GM06990 (cell line): Measurements from ENCODE around the gene COL15A1.
"Not testable (repeated sequence)": the region's sequence is repeated elsewhere in the genome, so short reads cannot be mapped to it uniquely, and the experiment has no call there.

Experiments
- DNase-seq: peaks from one replicate; pipeline ENCODE4 v3.0.0-alpha.2; 2011; ENCODE audit not compliant: insufficient read length; ENCODE audit errors: extremely low read depth
- H3K27me3 ChIP-seq: replicated peaks from 2 replicates; pipeline ENCODE4 v1.6.0; 2011; ENCODE audit warnings: low read length; ENCODE audit not compliant: control insufficient read depth, insufficient read depth
- H3K36me3 ChIP-seq: 2 replicates; pipeline ENCODE4 v1.5.1; 2011; ENCODE audit warnings: low read length; ENCODE audit not compliant: control insufficient read depth, insufficient read depth
- H3K4me3 ChIP-seq: replicated peaks from 2 replicates; pipeline ENCODE4 v1.5.1; 2011; ENCODE audit warnings: low read depth, mild to moderate bottlenecking, control low read depth, low read length
- TF ChIP-seq, protein P1 (sequence below): IDR thresholded peaks from 2 replicates; pipeline ENCODE4 v1.5.1; 2011; ENCODE audit warnings: low read length, control low read depth, mild to moderate bottlenecking, inconsistent platforms; ENCODE audit not compliant: insufficient read depth, poor library complexity, severe bottlenecking

The COL15A1 gene

DNA sequence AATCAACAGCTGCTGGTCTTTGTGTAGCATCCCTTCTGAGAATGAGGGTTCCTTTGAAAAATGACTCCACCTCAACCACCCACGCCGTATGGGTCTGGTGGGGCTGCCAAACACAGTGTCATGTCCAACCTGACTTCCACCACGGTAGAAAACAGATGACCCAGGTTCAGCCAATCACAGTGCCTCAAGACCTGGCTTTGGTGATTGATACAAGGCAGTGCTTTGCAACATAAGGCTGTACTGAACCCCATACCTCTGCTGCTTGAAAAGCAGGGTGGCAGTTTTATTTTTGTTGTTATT, 149.7 kb downstream of the COL15A1 start:
- H3K27me3 ChIP-seq: no peaks in the 10 kb centered on the region; the same call in 1 of the 2 replicates
- DNase-seq: no peak
- H3K36me3 ChIP-seq: no peaks in the 10 kb centered on the region
- H3K4me3 ChIP-seq: no peak overlapping the region
- TF ChIP-seq, protein P1, sequence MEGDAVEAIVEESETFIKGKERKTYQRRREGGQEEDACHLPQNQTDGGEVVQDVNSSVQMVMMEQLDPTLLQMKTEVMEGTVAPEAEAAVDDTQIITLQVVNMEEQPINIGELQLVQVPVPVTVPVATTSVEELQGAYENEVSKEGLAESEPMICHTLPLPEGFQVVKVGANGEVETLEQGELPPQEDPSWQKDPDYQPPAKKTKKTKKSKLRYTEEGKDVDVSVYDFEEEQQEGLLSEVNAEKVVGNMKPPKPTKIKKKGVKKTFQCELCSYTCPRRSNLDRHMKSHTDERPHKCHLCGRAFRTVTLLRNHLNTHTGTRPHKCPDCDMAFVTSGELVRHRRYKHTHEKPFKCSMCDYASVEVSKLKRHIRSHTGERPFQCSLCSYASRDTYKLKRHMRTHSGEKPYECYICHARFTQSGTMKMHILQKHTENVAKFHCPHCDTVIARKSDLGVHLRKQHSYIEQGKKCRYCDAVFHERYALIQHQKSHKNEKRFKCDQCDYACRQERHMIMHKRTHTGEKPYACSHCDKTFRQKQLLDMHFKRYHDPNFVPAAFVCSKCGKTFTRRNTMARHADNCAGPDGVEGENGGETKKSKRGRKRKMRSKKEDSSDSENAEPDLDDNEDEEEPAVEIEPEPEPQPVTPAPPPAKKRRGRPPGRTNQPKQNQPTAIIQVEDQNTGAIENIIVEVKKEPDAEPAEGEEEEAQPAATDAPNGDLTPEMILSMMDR: no peak

DNA sequence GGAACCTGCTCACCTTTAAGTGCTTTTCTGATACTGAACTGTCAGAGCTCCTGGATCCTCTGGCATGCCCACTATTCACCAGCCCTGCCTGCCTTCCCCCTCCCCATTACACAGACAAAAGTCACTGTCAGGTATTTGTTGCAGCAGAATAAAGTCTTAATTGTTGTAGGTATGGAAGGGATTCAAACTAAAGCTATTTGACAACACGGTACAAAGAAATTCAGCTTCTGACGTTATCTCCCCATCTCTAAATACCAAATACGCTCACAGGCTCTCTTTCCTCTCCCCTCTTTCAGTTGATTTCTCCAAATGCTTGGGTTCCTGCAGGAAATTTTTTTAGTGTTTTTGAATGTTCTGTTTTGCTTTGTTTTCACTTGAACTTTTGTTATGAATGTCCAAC, 151.9 kb downstream of the COL15A1 start:
- H3K4me3 ChIP-seq: no peak overlapping the region
- H3K36me3 ChIP-seq: no peaks in the 10 kb centered on the region
- H3K27me3 ChIP-seq: no peaks in the 10 kb centered on the region; the same call in 1 of the 2 replicates
- TF ChIP-seq, protein P1: no peak
- no peak for DNase-seq

DNA sequence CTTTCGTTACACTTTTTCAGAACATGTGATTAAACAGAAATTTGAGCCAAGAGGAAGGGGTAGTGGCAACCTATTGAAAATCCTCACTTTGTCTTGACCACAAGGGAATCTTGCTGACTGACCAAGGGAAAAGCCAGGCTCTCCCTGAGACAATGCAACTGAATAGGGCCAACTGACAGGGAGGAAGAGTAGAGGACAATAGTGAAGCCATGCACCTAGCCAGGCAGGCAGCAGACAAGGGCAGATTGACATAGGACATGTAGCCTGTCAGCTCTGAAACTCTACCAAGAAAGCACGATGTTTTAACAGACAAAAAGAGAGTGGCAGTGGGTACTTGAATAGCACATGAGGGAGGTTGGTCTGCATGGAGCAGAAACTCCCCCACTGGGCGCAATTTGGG, 152.7 kb downstream of the COL15A1 start:
- no peaks in the 10 kb centered on the region for H3K36me3 ChIP-seq
- no peak for DNase-seq
- no peak overlapping the region for H3K4me3 ChIP-seq
- TF ChIP-seq, protein P1: no peak
- H3K27me3 ChIP-seq: no peaks in the 10 kb centered on the region; the same call in 1 of the 2 replicates

DNA sequence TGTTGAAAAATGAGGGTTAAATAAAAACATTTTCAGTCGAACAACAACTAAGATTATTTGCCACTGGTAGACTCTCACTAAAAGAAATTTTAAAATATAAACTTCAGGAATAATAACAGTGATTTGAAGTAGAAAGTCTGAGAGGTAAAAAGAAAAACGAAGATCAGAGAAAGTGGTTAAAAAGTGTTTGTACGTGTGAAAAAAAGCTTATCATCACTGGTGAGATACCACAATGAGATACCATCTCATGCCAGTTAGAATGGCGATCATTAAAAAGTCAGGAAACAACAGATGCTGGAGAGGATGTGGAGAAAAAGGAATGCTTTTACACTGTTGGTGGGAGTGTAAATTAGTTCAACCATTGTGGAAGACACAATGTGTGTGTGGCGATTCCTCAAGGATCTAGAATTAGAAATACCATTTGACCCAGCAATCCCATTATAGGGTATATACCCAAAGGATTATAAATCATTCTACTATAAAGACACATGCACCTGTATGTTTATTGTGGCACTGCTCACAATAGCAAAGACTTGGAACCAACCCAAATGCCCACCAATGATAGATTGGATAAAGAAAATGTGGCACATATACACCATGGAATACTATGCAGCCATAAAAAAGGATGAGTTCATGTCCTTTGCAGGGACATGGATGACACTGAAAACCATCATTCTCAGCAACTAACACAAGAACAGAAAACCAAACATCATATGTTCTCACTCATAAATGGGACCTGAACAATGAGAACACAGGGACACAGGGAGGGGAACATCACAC, 156.3 kb downstream of the COL15A1 start:
- not testable (repeated sequence) for H3K4me3 ChIP-seq, H3K27me3 ChIP-seq, H3K36me3 ChIP-seq, DNase-seq

DNA sequence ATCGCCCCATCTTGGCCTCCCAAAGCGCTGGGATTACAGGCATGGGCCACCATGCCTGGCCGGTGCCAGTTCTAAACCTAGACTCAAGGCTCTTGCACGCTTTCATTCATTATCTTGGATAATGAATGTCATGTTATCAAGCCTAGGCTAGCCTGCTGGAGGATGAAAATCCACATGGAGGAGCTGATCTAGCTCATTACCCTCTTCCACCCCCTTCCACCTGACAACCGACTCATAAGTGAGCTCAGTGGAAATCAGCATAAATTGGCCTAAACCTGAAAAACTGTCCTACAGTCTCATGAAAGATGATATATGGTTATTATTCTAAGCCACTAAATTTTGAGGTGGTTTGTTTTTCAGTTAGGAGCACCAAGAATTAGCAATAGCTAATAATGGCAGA, 157.6 kb downstream of the COL15A1 start:
- TF ChIP-seq, protein P1: no peak
- Histone ChIP-seq H3K27me3 (no peaks in the 10 kb centered on the region; the same call in 1 of the 2 replicates), H3K36me3 (no peaks in the 10 kb centered on the region), H3K4me3 (no peak overlapping the region)
- DNase-seq: no peak

DNA sequence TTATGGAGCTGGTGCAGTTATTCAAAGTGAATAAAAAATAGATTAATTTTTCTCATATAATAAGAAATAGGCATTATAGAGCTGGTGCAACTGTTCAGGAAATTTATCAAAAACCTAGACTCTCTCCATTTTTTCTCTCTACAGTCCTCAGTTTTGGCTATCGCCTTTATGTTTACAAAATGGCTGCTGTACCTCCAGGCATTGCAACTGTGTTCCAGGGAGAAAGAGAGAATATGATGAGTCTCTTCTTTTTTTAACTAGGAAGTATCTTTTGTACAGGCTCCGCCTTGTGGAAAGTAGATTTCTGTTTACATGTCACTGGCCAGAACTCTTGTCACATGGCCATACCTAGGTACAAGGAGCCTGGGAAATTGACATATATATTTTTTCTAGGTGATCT, 158.1 kb downstream of the COL15A1 start:
- no peaks in the 10 kb centered on the region for H3K36me3 ChIP-seq
- H3K4me3 ChIP-seq: no peak overlapping the region
- TF ChIP-seq, protein P1: no peak
- H3K27me3 ChIP-seq: no peaks in the 10 kb centered on the region
- no peak for DNase-seq
